ENCODE measurements around the gene GAS7. TPM values are rescaled to one million over a fixed set of nuclear protein-coding genes. Genes with fewer than 3 reads are reported as not detected.

GAS7 gene
- total RNA-seq, 1 donor from 2014 or later, result 2.9 TPM

DNA sequence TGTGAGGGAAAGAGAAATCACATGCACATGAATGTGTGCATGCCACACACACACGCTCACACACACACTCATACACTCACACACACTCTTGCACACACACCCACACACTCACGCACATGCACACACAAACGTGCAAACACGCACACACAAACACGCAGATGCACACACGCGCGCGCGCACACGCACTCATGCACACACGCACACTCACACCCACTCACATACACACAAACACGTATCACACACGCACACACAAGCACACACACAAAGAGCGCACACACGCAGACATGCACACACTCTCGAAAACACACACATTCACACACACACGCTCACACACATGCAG is 72.2 kb downstream of the GAS7 start:
- no peaks in the 10 kb centered on the region for H3K9me3 ChIP-seq (ENCODE audit: low read depth)
- no peaks in the 10 kb centered on the region for H3F3A ChIP-seq (ENCODE audit: low read depth)
- Mint-ChIP-seq H3K4me1 (peaks cover 48% of the 10 kb centered on the region), H3K27me3 (ENCODE audit: insufficient read depth, low read depth) (peaks cover 8% of the 10 kb centered on the region), H3K36me3 (peaks cover 2% of the 10 kb centered on the region), H3K4me3 (peak overlapping the region; percentile 31), H3K9me3 (peaks cover 2% of the 10 kb centered on the region), H3K27ac (peak overlapping the region; percentile 22)
- no peak overlapping the region for H2AFZ ChIP-seq (replicated peaks)
- H3K4me1 ChIP-seq, result peaks cover 27% of the 10 kb centered on the region
- H3K79me2 ChIP-seq (ENCODE audit: low read depth), result no peaks in the 10 kb centered on the region
- no peaks in the 10 kb centered on the region for H4K20me1 ChIP-seq (ENCODE audit: low read depth)
- H3K4me3 ChIP-seq, result no peak overlapping the region
- no peak for TF ChIP-seq EZH2 (IDR thresholded peaks at IDR 0.05)
- no peak for TF ChIP-seq EZH2phosphoT487 (IDR thresholded peaks at IDR 0.05)
- H3K27ac ChIP-seq, result no peak overlapping the region
- H3K27me3 ChIP-seq, result no peaks in the 10 kb centered on the region
- H3K4me2 ChIP-seq, result no peak overlapping the region
- no peak overlapping the region for H3K9ac ChIP-seq
- no peaks in the 10 kb centered on the region for H3K36me3 ChIP-seq
- no peak for DNase-seq (ENCODE audit: low spot score)

DNA sequence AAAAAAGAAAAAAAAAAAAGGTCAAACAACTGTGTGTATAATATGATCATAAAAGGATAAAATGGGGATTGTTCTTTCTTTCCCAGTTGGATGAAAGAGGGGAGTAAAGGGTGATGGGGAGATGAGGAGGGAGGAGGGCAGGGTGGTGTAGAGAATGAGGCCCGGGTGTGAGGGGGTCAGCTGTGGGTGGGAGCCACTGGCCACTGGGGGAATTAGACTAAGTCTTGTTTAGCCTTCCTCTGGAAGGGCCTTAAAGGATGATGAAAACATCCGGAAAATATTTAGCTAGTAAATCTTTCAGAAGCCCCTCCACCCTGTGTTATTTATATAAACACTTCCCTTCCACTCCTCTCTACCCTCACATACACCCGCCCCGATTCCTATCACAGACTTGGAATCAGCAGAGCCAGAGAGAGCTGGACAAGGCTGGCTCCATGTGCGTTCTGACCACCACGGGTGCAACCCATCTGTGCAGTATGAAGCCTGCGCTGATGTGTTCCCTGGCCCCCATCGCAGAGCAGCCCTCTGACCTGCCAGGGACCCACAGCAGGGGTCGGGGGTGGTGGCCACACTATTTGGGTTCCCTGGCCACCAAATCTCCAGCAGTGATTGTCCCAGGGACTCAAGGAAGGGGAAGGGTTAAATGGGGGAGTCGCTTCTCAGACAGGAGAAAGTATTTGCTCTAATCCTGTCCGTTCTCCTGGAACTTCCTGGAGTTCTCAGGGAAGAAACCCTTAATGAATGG is 72.7 kb downstream of the GAS7 start:
- no peak overlapping the region for H3K4me3 ChIP-seq
- no peaks in the 10 kb centered on the region for H3F3A ChIP-seq (ENCODE audit: low read depth)
- no peaks in the 10 kb centered on the region for H3K9me3 ChIP-seq (ENCODE audit: low read depth)
- no peaks in the 10 kb centered on the region for H3K79me2 ChIP-seq (ENCODE audit: low read depth)
- H3K27me3 ChIP-seq, result no peaks in the 10 kb centered on the region
- H3K9me3 Mint-ChIP-seq, result no peaks in the 10 kb centered on the region
- peaks cover 48% of the 10 kb centered on the region for H3K4me1 Mint-ChIP-seq
- no peaks in the 10 kb centered on the region for H4K20me1 ChIP-seq (ENCODE audit: low read depth)
- H3K27ac Mint-ChIP-seq, result peak overlapping the region; percentile 44
- no peak overlapping the region for H2AFZ ChIP-seq (replicated peaks)
- DNase-seq (ENCODE audit: low spot score), result peak; percentile 36
- H3K4me3 Mint-ChIP-seq, result peak overlapping the region; percentile 31
- no peaks in the 10 kb centered on the region for H3K36me3 ChIP-seq
- no peak overlapping the region for H3K27ac ChIP-seq
- TF ChIP-seq EZH2phosphoT487 (IDR thresholded peaks at IDR 0.05) (no peak), EZH2 (IDR thresholded peaks at IDR 0.05) (no peak)
- TF ChIP-seq, protein P1, sequence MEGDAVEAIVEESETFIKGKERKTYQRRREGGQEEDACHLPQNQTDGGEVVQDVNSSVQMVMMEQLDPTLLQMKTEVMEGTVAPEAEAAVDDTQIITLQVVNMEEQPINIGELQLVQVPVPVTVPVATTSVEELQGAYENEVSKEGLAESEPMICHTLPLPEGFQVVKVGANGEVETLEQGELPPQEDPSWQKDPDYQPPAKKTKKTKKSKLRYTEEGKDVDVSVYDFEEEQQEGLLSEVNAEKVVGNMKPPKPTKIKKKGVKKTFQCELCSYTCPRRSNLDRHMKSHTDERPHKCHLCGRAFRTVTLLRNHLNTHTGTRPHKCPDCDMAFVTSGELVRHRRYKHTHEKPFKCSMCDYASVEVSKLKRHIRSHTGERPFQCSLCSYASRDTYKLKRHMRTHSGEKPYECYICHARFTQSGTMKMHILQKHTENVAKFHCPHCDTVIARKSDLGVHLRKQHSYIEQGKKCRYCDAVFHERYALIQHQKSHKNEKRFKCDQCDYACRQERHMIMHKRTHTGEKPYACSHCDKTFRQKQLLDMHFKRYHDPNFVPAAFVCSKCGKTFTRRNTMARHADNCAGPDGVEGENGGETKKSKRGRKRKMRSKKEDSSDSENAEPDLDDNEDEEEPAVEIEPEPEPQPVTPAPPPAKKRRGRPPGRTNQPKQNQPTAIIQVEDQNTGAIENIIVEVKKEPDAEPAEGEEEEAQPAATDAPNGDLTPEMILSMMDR (IDR thresholded peaks at IDR 0.05), result no peak
- H3K36me3 Mint-ChIP-seq, result peaks cover 2% of the 10 kb centered on the region
- peaks cover 27% of the 10 kb centered on the region for H3K4me1 ChIP-seq
- H3K9ac ChIP-seq, result no peak overlapping the region
- H3K27me3 Mint-ChIP-seq (ENCODE audit: insufficient read depth, low read depth), result peaks cover 6% of the 10 kb centered on the region
- H3K4me2 ChIP-seq, result no peak overlapping the region

DNA sequence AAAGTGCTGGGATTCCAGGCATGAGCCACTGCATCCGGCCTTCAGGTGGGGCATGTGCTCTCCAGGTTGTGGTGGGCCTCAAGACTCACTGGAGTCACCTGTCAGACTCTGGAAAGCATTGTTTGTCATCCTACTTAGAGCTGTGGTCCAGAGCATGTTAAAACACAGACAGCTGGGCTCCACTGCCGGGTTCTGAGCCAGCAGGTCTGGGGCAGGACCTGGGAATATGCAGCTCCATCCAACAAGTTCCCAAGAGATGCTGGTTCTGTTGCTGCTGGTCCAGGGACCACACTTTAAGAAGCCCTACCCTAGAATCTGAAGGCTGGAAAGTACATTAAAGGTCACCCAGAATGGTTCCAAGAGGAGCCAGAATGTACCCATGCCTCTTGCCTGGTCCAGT is 75.3 kb downstream of the GAS7 start:
- no peak overlapping the region for H3K4me2 ChIP-seq
- no peak for DNase-seq (ENCODE audit: low spot score)
- Mint-ChIP-seq H3K27me3 (ENCODE audit: insufficient read depth, low read depth) (peaks cover 2% of the 10 kb centered on the region), H3K9me3 (no peaks in the 10 kb centered on the region), H3K4me1 (peaks cover 49% of the 10 kb centered on the region), H3K27ac (no peak overlapping the region), H3K4me3 (no peak overlapping the region), H3K36me3 (no peaks in the 10 kb centered on the region)
- H3K27ac ChIP-seq, result no peak overlapping the region
- H3K4me3 ChIP-seq, result no peak overlapping the region
- H3K36me3 ChIP-seq, result no peaks in the 10 kb centered on the region
- no peaks in the 10 kb centered on the region for H3F3A ChIP-seq (ENCODE audit: low read depth)
- H3K79me2 ChIP-seq (ENCODE audit: low read depth), result no peaks in the 10 kb centered on the region
- H2AFZ ChIP-seq (replicated peaks), result no peak overlapping the region
- no peaks in the 10 kb centered on the region for H3K9me3 ChIP-seq (ENCODE audit: low read depth)
- no peak overlapping the region for H3K9ac ChIP-seq
- H3K27me3 ChIP-seq, result no peaks in the 10 kb centered on the region
- H4K20me1 ChIP-seq (ENCODE audit: low read depth), result no peaks in the 10 kb centered on the region
- TF ChIP-seq EZH2 (IDR thresholded peaks at IDR 0.05) (no peak), EZH2phosphoT487 (IDR thresholded peaks at IDR 0.05) (no peak)
- TF ChIP-seq, protein P1 (IDR thresholded peaks at IDR 0.05), result no peak
- peaks cover 25% of the 10 kb centered on the region for H3K4me1 ChIP-seq

DNA sequence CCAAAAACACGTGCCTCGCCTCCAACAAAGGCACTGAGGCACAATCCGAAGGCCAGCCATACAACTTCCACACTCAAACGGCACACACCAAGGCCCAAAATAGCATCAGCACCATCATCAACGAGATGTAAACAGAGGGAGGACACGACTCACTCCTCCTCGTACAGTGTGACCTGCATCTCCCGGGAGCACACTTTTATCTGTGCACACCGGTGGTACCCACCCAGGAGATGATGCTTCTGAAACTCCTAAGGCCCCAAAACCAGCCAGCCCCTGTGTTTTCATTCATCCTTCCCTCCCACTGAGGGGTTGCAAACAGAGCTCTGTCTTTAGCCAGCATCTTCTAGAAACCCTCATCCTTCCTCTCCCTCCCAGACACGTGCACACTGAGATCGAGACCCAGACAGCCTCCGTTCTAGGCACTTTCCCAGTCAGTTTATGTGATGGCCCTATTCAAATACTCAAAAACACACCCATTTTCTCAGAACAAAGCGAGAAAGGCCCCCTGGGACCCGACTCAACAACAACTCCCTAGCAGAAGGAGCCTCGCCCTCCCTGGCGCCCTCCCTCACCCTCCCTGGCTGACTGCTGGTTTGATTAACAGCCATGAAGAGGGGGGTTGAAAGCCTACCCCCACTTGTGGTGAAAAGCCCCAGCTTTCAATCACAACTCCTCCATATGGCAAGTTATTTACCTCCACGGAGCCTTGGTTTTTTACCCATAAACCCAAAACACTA is 76.3 kb downstream of the GAS7 start:
- H3K9ac ChIP-seq, result no peak overlapping the region
- no peaks in the 10 kb centered on the region for H3K27me3 ChIP-seq
- Mint-ChIP-seq H3K9me3 (peaks cover 2% of the 10 kb centered on the region), H3K4me3 (no peak overlapping the region), H3K36me3 (no peaks in the 10 kb centered on the region), H3K4me1 (peaks cover 40% of the 10 kb centered on the region), H3K27me3 (ENCODE audit: insufficient read depth, low read depth) (peaks cover 2% of the 10 kb centered on the region), H3K27ac (peak overlapping the region; percentile 88)
- TF ChIP-seq, protein P1 (IDR thresholded peaks at IDR 0.05), result no peak
- no peak for TF ChIP-seq EZH2 (IDR thresholded peaks at IDR 0.05)
- no peak for TF ChIP-seq EZH2phosphoT487 (IDR thresholded peaks at IDR 0.05)
- H3K4me3 ChIP-seq, result no peak overlapping the region
- DNase-seq (ENCODE audit: low spot score), result no peak
- H3K79me2 ChIP-seq (ENCODE audit: low read depth), result no peaks in the 10 kb centered on the region
- no peaks in the 10 kb centered on the region for H3F3A ChIP-seq (ENCODE audit: low read depth)
- H3K9me3 ChIP-seq (ENCODE audit: low read depth), result no peaks in the 10 kb centered on the region
- no peaks in the 10 kb centered on the region for H4K20me1 ChIP-seq (ENCODE audit: low read depth)
- H3K4me1 ChIP-seq, result peaks cover 16% of the 10 kb centered on the region
- no peak overlapping the region for H2AFZ ChIP-seq (replicated peaks)
- no peaks in the 10 kb centered on the region for H3K36me3 ChIP-seq
- H3K27ac ChIP-seq, result no peak overlapping the region
- no peak overlapping the region for H3K4me2 ChIP-seq
